Measurements from ENCODE around the gene ABHD17B. TPM values are rescaled to one million over a fixed set of nuclear protein-coding genes. Genes with fewer than 3 reads are reported as not detected.

Gene ABHD17B
- total and polyA plus RNA-seq, 8 donors: 1.9 to 9.7 (median 5.3) TPM

GRCh38 chr9:71821405-71821804 lies 89.6 kb downstream of the ABHD17B start:
- no peak overlapping the region for H3K27ac ChIP-seq
- no peaks in the 10 kb centered on the region for H3K36me3 ChIP-seq
- DNase-seq (no peak), FAIRE-seq (no peak), ATAC-seq (no peak)
- H3K27me3 ChIP-seq: no peaks in the 10 kb centered on the region
- intact Hi-C loops (cut with DNase I): no loop called here
- no peak overlapping the region for H3K4me3 ChIP-seq
- 80 to 87% methylated on average over 3 of the region's 3 CpGs for WGBS, 2 donors
- no peaks in the 10 kb centered on the region for H3K9me3 ChIP-seq
- H3K4me1 ChIP-seq: peaks cover 0 to 4% (median 0%) of the 10 kb centered on the region in 3 donors
- TF ChIP-seq CTCF (IDR thresholded peaks at IDR 0.05): no peak

GRCh38 chr9:71820403-71820921 lies 90.5 kb downstream of the ABHD17B start:
- Histone ChIP-seq H3K27ac (no peak overlapping the region), H3K4me3 (no peak overlapping the region), H3K9me3 (no peaks in the 10 kb centered on the region), H3K4me1 (peaks cover 0 to 4% (median 0%) of the 10 kb centered on the region in 3 donors), H3K36me3 (no peaks in the 10 kb centered on the region), H3K27me3 (no peaks in the 10 kb centered on the region)
- no peak for TF ChIP-seq CTCF (IDR thresholded peaks at IDR 0.05)
- intact Hi-C loops (cut with DNase I): no loop called here
- DNase-seq: no peak
- WGBS, 2 donors: 48 to 59% methylated on average over 6 of the region's 6 CpGs
- no peak for ATAC-seq
- no peak for FAIRE-seq

GRCh38 chr9:71819115-71819739 lies 91.8 kb downstream of the ABHD17B start:
- ATAC-seq (peak in 1 of 4 donors; percentile 39), DNase-seq (peak in 2 of 6 donors; percentile 21 to 39), FAIRE-seq (peak; percentile 75)
- Histone ChIP-seq H3K27me3 (no peaks in the 10 kb centered on the region), H3K36me3 (no peaks in the 10 kb centered on the region), H3K27ac (no peak overlapping the region), H3K4me3 (no peak overlapping the region), H3K4me1 (peaks cover 0 to 4% (median 0%) of the 10 kb centered on the region in 3 donors), H3K9me3 (no peaks in the 10 kb centered on the region)
- WGBS, 2 donors: 82 to 84% methylated on average over 8 of the region's 8 CpGs
- peak; percentile 42 to 71 (median 62) for TF ChIP-seq CTCF (IDR thresholded peaks at IDR 0.05)
- intact Hi-C loops (cut with DNase I): loop anchor here in 1 of 3 donors (10.0 kb wide), 1 partner anchor 206 kb away; no protein-coding TSS in a partner anchor

- no peak overlapping the region for H3K4me3 ChIP-seq
- no peak for FAIRE-seq
- no peaks in the 10 kb centered on the region for H3K27me3 ChIP-seq
- intact Hi-C loops (cut with DNase I): loop anchor here in 1 of 3 donors (10.0 kb wide), 1 partner anchor 208 kb away; no protein-coding TSS in a partner anchor
- 35 to 38% methylated on average over 9 of the region's 9 CpGs for WGBS, 2 donors
- DNase-seq: no peak
- H3K9me3 ChIP-seq: no peaks in the 10 kb centered on the region
- TF ChIP-seq CTCF (IDR thresholded peaks at IDR 0.05): no peak
- H3K4me1 ChIP-seq: peaks cover 0 to 4% (median 0%) of the 10 kb centered on the region in 3 donors
- ATAC-seq: peak; percentile 24 to 55 (median 45)
- peak overlapping the region in 1 of 4 donors; percentile 17 for H3K27ac ChIP-seq
- H3K36me3 ChIP-seq: no peaks in the 10 kb centered on the region
These were observed 94.0 kb downstream of the ABHD17B start for GRCh38 chr9:71816916-71817451.

Other genes starting within 250 kb of the ABHD17B start
- 10 to 100 TPM; 16.2 to 42.1 (median 27.3) TPM for gene CEMIP2, start 142.7 kb downstream of the ABHD17B start, total RNA-seq
- 10 to 100 TPM; 14.3 to 18.5 TPM for gene CEMIP2, start 142.7 kb downstream of the ABHD17B start, polyA plus RNA-seq
- gene C9orf85, start 446 bp upstream of the ABHD17B start, total RNA-seq: 1 to 10 TPM; 3.9 to 6.9 (median 5.6) TPM
- gene C9orf85, start 446 bp upstream of the ABHD17B start, polyA plus RNA-seq: 10 to 100 TPM in 1 of 2 donors, 1 to 10 TPM in 1; 4.7 to 10.0 TPM
- gene C9orf57, start 149.4 kb upstream of the ABHD17B start, total RNA-seq: not detected
- gene C9orf57, start 149.4 kb upstream of the ABHD17B start, polyA plus RNA-seq: not detected
- 1 to 10 TPM; 1.0 to 4.8 (median 2.1) TPM for gene GDA, start 238.2 kb upstream of the ABHD17B start, total RNA-seq
- gene GDA, start 238.2 kb upstream of the ABHD17B start, polyA plus RNA-seq: 10 to 100 TPM in 1 of 2 donors, 1 to 10 TPM in 1; 1.5 to 11.6 TPM

Measured in pancreas (tissue), 10 donors.